ENCODE measurements around the gene LIMK2.
A peak's percentile ranks its signal among the peaks of the same experiment; 100 is the strongest.
"Not testable (repeated sequence)": the region's sequence is repeated elsewhere in the genome, so short reads cannot be mapped to it uniquely, and the experiment has no call there.

LIMK2 gene

DNA sequence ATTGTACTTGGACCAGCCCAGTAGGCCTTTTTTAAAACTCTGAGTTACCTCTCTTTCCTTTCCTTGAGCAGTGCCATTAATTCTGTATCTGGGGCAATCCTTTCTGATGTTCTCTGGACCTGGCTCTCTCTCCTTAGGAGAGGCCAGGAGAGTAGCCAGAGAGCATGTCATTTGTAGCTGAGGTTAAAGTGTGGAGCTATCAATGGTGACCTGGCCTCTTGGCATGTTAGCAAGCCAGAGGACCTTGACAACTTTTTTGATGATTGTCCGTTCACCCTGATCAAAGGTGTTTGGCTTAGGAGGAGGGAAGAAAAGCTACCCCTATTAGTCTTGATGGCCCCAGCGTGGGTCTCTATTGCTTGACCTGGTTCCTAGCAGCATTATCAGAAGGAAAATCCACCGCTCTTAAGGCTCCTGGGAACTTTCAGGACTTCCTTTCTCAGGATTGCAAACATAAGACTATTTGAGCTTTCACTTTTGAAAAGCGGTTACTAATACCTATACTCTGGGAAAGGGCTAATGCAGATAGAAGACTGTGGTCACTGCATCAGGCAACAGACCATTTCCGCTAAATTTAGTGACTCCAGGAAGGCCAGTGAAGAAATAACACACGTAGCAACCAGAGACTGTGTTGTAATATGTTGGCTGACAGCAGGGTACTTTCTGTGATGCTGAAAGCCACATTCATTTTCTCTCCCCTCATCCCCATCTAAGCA, 18.2 kb downstream of the LIMK2 start:
- Mint-ChIP-seq H3K4me1 (peaks cover 28% of the 10 kb centered on the region), H3K9me3 (no peaks in the 10 kb centered on the region), H3K36me3 (ENCODE audit: low read depth) (peaks cover 6% of the 10 kb centered on the region), H3K4me3 (no peak overlapping the region), H3K27ac (peak overlapping the region; percentile 68), H3K27me3 (ENCODE audit: low read depth, poor library complexity) (no peaks in the 10 kb centered on the region)
- no peak for DNase-seq
- TF ChIP-seq CTCF (IDR thresholded peaks at IDR 0.05): no peak

- H3K9me3 Mint-ChIP-seq: no peaks in the 10 kb centered on the region
- H3K27ac Mint-ChIP-seq: peak overlapping the region; percentile 50
- H3K36me3 Mint-ChIP-seq (ENCODE audit: low read depth): peaks cover 6% of the 10 kb centered on the region
- H3K4me1 Mint-ChIP-seq: peaks cover 28% of the 10 kb centered on the region
- DNase-seq: peak; percentile 30
- TF ChIP-seq CTCF (IDR thresholded peaks at IDR 0.05): peak; percentile 51
- no peaks in the 10 kb centered on the region for H3K27me3 Mint-ChIP-seq (ENCODE audit: low read depth, poor library complexity)
- H3K4me3 Mint-ChIP-seq: no peak overlapping the region
These were observed 18.9 kb downstream of the LIMK2 start for GRCh38 chr22:31230871-31231621.

DNA sequence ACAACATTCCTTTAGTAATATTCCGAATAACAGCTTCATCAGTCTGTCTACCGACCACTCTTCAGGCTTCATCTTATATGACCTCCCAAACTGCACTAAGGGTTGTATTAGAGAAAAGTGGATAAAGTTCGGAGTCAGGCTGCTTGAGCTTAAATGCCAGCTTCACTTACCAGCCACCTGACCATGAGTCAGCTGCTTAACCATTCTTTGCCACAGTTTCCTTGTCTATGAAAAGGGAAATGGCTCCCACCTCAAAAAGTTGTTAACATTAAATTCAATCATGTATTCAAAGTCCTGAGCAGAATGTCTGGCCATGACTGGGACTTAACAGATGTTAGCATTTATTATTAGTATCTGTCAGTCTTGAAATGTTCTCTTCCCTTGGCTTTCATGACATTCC, 20.9 kb downstream of the LIMK2 start:
- Mint-ChIP-seq H3K36me3 (ENCODE audit: low read depth) (peaks cover 6% of the 10 kb centered on the region), H3K4me3 (no peak overlapping the region), H3K27ac (no peak overlapping the region), H3K27me3 (ENCODE audit: low read depth, poor library complexity) (no peaks in the 10 kb centered on the region), H3K9me3 (no peaks in the 10 kb centered on the region), H3K4me1 (peaks cover 28% of the 10 kb centered on the region)
- TF ChIP-seq CTCF (IDR thresholded peaks at IDR 0.05): no peak
- no peak for DNase-seq

- peak overlapping the region; percentile 23 for H3K27ac Mint-ChIP-seq
- no peak overlapping the region for H3K4me3 Mint-ChIP-seq
- H3K27me3 Mint-ChIP-seq (ENCODE audit: low read depth, poor library complexity): no peaks in the 10 kb centered on the region
- H3K36me3 Mint-ChIP-seq (ENCODE audit: low read depth): peaks cover 6% of the 10 kb centered on the region
- H3K4me1 Mint-ChIP-seq: peaks cover 15% of the 10 kb centered on the region
- H3K9me3 Mint-ChIP-seq: no peaks in the 10 kb centered on the region
- no peak for DNase-seq
- TF ChIP-seq CTCF (IDR thresholded peaks at IDR 0.05): no peak
These were observed 23.0 kb downstream of the LIMK2 start for GRCh38 chr22:31235081-31235480.

- H3K4me1 Mint-ChIP-seq; DNase-seq; H3K4me3 Mint-ChIP-seq; H3K27ac Mint-ChIP-seq; H3K9me3 Mint-ChIP-seq; H3K27me3 Mint-ChIP-seq (ENCODE audit: low read depth, poor library complexity): not testable (repeated sequence)
- H3K36me3 Mint-ChIP-seq (ENCODE audit: low read depth): peaks cover 13% of the 10 kb centered on the region
These were observed 23.9 kb downstream of the LIMK2 start for GRCh38 chr22:31236044-31236443.

DNA sequence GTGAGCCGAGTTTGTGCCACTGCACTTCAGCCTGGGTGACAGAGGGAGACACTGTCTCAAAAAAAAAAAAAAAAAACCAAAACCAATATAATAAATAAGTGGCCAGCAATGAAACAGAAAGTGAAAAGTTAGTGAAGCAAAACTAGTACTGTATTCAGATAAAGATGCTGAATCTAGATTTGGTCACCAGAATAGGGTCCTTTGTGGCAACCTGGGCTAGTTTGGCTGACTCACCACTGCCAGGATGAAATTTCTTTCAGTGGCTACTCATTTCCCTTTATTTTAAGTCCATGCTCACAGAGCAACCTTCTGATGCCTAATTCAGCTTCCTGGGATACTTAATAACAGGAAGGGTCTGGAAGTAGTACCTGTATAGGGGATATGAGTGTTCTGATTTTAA, 26.0 kb downstream of the LIMK2 start:
- Mint-ChIP-seq H3K27me3 (ENCODE audit: low read depth, poor library complexity) (no peaks in the 10 kb centered on the region), H3K4me1 (peaks cover 2% of the 10 kb centered on the region), H3K27ac (no peak overlapping the region), H3K36me3 (ENCODE audit: low read depth) (peaks cover 17% of the 10 kb centered on the region), H3K9me3 (no peaks in the 10 kb centered on the region), H3K4me3 (no peak overlapping the region)
- no peak for DNase-seq
- TF ChIP-seq CTCF (IDR thresholded peaks at IDR 0.05): no peak
